SJSA1 (cell line): Measurements from ENCODE around the gene GLI3. TPM values are rescaled to one million over a fixed set of nuclear protein-coding genes. Genes with fewer than 3 reads are reported as not detected.

Experiments
- DNase-seq, 2 experiments: peaks; one replicate each; pipeline ENCODE4 v3.0.0-alpha.2; 2015 to 2020; ENCODE audit warnings: low spot score in 2 of 2, low read depth in 1 of 2
- H3K27ac ChIP-seq: fragments of 250-450 bp; sonication (Bioruptor Pico); 2 replicates; pipeline ENCODE4 v1.5.1; 2020; ENCODE audit warnings: mild to moderate bottlenecking, moderate library complexity
- H3K27me3 ChIP-seq: fragments of 250-450 bp; sonication (Bioruptor Pico); replicated peaks from 2 replicates; pipeline ENCODE4 v1.5.1; 2020; ENCODE audit warnings: mild to moderate bottlenecking, moderate library complexity
- H3K36me3 ChIP-seq: fragments of 250-450 bp; sonication (Bioruptor Pico); 2 replicates; pipeline ENCODE4 v1.5.1; 2020; ENCODE audit warnings: mild to moderate bottlenecking
- H3K4me1 ChIP-seq: fragments of 250-450 bp; sonication (Bioruptor Pico); replicated peaks from 2 replicates; pipeline ENCODE4 v1.6.1; 2021; ENCODE audit warnings: mild to moderate bottlenecking
- H3K4me3 ChIP-seq: fragments of 250-450 bp; sonication (Bioruptor Pico); 2 replicates; pipeline ENCODE4 v1.5.1; 2020; ENCODE audit warnings: mild to moderate bottlenecking
- H3K9me3 ChIP-seq: fragments of 250-450 bp; sonication (Bioruptor Pico); replicated peaks from 2 replicates; pipeline ENCODE4 v1.5.1; 2020; ENCODE audit warnings: mild to moderate bottlenecking
- total RNA-seq: library from RNA; depleted of rRNA; stranded (reverse); fragments of >200 nt; shearing (Covaris generic); gene quantifications from 2 replicates; pipeline ENCODE4 v1.2.3, GENCODE V29; 2014; rRNA removed

The GLI3 gene
- 0.91 and 1.7 TPM in 2 replicates for total RNA-seq

DNA sequence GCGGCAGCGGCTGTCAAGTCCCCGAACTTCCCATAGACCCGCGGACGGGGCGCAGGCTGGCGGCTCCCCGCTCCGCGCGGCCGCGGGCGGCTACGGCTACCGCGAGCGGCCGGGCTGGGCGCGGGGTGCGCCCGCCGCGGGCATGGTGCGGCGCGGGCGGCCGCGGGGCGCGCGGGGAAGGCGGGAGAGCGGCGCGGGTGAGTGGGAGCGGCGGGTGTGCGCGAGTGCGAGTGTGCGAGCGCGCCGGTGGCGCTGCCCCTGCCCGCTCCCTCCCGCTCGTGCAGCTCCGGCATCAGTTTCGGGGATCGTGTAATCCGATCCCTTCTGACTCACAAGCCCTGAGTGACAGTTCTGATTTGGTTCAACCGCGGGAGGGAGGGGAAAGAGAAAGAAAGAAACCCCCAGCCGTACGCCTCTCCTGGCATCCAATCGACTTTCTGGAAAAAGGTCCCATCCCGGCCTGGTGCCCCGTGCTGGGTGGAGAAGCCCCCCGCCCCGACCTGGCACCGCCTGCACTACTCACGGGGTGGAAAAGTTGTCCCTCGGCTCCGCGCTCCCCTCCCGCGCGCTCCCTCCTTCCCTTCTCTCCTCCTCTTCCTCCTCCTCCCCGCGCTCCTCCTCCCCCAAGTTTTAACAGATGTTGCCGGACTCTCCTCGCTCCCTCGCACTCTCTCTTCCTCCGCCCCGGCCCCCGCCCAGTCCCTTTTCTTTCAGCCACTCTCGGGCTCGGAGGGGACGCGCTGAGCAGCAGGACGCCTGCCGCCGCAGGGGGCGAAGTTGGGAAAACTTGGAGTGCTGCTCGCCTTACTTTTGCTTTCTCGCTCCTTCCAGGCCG is at the start of gene GLI3:
TSS of gene GLI3 (minus strand) at position 234 of the 835 bp plus-strand sequence. CDS start 13,956 bp downstream, outside the sequence.
- Histone ChIP-seq H3K36me3 (0 out of 2 replicates have a peak, but pooled peaks cover 3% of the 10 kb centered on the region), H3K4me3 (peak within 1 kb of the TSS; percentile 86), H3K27ac (peak within 1 kb of the TSS; percentile 77), H3K4me1 (peaks cover 47% of the 10 kb centered on the region), H3K27me3 (no peaks in the 10 kb centered on the region), H3K9me3 (no peaks in the 10 kb centered on the region)
- DNase-seq, result peak; percentile 86 to 87

DNA sequence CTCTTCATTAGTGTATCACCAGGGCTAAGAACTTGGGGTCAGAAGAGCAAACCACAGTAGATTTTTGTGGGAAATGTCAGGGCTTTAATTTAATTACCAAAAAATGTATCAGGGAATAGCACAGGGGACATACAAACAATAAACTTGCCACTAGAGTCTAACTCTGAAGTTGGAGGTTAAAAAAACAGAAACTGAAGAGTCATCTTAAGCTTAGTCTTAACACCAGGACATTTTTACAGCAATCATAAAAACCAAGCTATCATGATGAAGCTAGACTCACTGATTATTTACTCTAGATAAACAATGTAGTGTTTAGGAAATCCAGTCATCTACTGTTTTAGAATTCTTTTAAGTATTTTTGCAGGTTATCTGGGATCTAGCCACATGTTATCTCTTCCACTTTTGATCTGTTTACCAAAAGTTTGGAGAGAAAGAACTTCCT is 48.4 kb upstream of the GLI3 start:
- H3K4me3 ChIP-seq, result no peak overlapping the region
- peaks cover 4% of the 10 kb centered on the region; the same call in 1 of the 2 replicates for H3K4me1 ChIP-seq
- peak in 1 of 2 experiments; percentile 10 for DNase-seq
- H3K36me3 ChIP-seq, result no peaks in the 10 kb centered on the region
- H3K9me3 ChIP-seq, result no peaks in the 10 kb centered on the region
- H3K27me3 ChIP-seq, result peaks cover 17% of the 10 kb centered on the region
- H3K27ac ChIP-seq, result no peak overlapping the region

DNA sequence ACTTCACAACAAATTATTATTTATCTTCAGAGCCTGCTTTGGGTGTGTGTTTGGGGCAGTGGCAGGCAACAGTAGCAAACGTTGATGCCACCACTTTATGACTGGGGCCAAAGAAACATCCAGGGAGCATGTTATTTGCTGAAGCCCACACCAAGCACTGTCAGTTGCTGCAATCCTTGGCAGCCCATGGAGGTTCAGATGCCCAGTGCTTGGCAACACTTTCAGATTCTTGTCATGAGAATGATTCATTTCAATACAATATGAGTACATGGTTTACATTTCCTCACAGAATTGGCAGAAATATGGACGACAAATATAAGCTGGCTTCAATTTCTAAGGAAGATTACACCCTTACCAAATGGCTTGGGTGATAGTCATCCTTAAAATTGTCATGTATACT is 46.5 kb upstream of the GLI3 start:
- peaks cover 22% of the 10 kb centered on the region for H3K27me3 ChIP-seq

DNA sequence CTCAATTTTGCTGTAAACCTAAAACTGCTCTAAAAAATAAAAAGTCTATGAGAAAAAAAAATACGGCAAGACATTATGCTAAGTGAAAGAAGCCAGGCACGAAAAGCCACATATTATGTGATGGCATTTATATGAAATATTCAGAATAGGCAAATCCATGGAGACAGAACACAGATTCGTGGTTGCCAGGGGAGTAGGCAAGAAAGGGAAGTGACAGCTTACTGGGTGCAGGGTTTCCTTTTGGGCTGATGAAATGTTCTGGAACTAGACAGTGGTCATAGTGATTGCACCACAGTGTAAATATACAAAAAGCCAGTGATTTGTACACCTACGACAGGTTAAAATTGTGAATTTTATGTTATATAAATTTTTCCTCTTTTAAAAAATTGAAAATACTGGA is 41.3 kb upstream of the GLI3 start:
- H3K4me3 ChIP-seq, result no peak overlapping the region
- no peaks in the 10 kb centered on the region; the same call in 1 of the 2 replicates for H3K4me1 ChIP-seq
- no peaks in the 10 kb centered on the region for H3K9me3 ChIP-seq
- DNase-seq, result no peak
- H3K27me3 ChIP-seq, result peaks cover 25% of the 10 kb centered on the region; the same call in 1 of the 2 replicates
- H3K27ac ChIP-seq, result no peak overlapping the region
- H3K36me3 ChIP-seq, result no peaks in the 10 kb centered on the region

More for the DNA sequence above, 46.5 kb upstream of the GLI3 start:
- peaks cover 4% of the 10 kb centered on the region; the same call in 1 of the 2 replicates for H3K4me1 ChIP-seq
- no peak overlapping the region for H3K4me3 ChIP-seq
- H3K36me3 ChIP-seq, result no peaks in the 10 kb centered on the region
- no peak overlapping the region for H3K27ac ChIP-seq
- H3K9me3 ChIP-seq, result no peaks in the 10 kb centered on the region
- no peak for DNase-seq

DNA sequence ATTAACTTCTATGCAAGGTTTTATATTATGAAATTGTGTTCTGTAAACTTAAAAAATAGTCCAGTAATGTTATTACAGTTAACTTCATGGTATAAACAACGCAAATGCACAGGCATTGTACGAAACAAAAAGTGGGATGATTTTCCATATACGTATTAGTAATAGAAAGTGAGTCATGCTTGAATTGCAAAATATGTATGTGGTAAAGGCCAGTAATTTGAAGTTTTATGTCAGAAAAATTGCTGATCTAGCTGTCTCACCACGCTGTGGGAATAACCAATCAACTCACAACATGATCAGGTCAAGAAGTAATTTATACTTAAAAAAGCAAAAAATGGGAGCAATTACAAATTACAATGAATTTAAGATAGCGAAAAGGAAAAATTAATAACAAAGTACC is 37.0 kb upstream of the GLI3 start:
- Histone ChIP-seq H3K4me1 (no peaks in the 10 kb centered on the region; the same call in 1 of the 2 replicates), H3K9me3 (no peaks in the 10 kb centered on the region), H3K4me3 (no peak overlapping the region), H3K27ac (no peak overlapping the region), H3K36me3 (no peaks in the 10 kb centered on the region), H3K27me3 (peaks cover 6% of the 10 kb centered on the region; the same call in 1 of the 2 replicates)
- no peak for DNase-seq

DNA sequence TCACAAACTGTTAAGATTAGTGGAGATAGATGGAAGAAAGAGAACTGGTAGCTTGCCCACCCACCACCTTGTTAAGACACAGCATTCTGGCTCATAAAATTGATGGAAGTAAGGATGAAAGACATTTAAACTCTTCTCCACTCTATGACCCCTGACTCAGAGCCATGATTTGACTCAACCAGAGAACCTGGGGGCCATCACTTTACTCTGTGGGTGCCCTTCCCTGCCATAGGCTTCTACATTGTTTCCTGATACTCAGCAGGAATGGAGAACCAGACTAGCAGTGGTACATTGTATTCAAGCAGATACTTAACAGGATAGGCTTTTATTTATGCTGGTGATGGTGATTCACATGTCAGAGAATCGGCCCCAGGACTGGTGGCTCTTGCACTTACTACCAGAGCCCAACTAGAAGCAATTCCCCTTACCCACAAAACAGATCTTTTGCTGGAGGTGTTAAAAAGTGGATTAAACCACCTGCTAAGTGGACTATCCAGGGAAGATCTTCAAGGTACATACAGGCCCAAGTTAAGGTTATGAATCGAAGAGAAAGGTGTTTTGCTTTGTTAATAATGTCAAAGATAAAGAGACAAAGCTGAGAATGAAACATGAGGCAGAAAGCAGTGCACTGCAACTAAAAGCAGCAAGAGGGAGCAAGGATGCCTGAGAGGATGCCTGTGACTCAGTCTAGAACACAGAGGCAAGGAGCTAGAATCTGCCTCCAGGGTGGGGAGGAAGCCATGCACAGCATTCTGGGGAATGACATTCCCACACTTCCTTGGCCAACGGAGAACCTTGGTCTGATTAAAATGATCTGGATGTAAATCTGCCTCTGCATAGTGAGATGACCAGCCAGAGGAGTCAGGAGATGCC is 36.0 kb upstream of the GLI3 start:
- no peaks in the 10 kb centered on the region for H3K36me3 ChIP-seq
- H3K4me3 ChIP-seq, result no peak overlapping the region
- H3K9me3 ChIP-seq, result no peaks in the 10 kb centered on the region
- no peak overlapping the region for H3K27ac ChIP-seq
- H3K4me1 ChIP-seq, result no peaks in the 10 kb centered on the region; the same call in 1 of the 2 replicates
- peak in 1 of 2 experiments; percentile 10 for DNase-seq
- H3K27me3 ChIP-seq, result peaks cover 6% of the 10 kb centered on the region; the same call in 1 of the 2 replicates

DNA sequence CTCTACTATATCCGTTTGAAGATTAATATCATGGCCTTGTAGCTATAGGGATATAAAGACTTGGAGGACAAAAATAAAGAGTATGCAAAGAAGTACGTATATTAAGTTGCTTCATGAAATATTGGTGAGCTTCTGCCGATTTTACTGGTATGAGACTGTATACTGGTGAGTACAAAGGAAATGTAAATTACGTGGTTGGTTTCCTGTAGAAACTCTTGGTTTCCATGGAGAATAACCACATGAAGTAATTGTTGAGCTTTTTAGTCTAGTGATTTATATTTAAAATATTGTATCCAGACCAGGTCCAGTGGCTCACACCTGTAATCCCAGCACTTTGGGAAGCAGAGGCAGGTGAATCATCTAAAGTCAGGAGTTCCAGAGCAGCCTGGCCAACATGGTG is 32.2 kb upstream of the GLI3 start:
- Histone ChIP-seq H3K9me3 (no peaks in the 10 kb centered on the region), H3K36me3 (no peaks in the 10 kb centered on the region), H3K4me1 (no peaks in the 10 kb centered on the region; the same call in 1 of the 2 replicates), H3K4me3 (no peak overlapping the region), H3K27ac (no peak overlapping the region), H3K27me3 (no peaks in the 10 kb centered on the region)
- DNase-seq, result no peak

DNA sequence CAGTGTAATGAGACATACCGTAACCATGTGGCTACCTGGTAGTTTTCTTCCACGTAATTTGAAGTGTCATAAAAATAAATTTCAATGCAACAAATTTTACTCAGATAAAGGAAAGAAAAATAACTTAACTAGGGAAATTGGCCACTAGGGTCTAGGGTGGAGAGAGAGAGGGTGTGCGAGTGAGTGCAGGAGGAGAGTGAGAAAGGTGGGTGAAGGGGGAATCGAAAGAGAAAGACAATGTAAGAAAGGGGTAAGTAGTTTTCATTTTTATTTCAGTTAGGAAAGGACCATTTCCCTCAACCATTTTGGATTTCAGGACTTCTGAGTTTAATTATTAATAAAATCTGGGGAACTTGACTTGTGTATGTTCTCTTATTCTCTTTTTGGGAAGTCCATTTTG is 27.7 kb upstream of the GLI3 start:
- DNase-seq, result no peak
- no peaks in the 10 kb centered on the region for H3K36me3 ChIP-seq

DNA sequence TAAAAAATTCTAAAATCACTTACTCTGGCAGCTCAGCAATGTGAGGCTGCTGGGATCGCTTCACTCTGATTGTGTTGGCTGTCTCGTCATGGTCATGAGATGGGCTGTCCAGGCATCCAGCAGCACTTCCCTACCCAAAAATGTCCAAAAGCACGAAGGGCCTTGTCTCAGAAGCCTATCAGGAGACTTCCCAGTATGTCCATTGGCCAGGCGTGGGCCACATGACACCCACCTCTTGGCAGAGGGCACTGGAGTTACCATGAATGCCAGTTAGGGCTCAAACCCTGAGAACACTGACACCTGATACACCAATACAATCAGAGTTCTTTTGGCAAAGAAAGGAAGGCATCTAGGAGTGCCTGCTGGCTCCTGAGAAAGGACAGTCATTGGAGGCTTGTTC is 27.0 kb upstream of the GLI3 start:
- no peak overlapping the region for H3K27ac ChIP-seq
- no peaks in the 10 kb centered on the region for H3K36me3 ChIP-seq
- no peak overlapping the region for H3K4me3 ChIP-seq
- H3K27me3 ChIP-seq, result no peaks in the 10 kb centered on the region
- H3K4me1 ChIP-seq, result no peaks in the 10 kb centered on the region
- no peaks in the 10 kb centered on the region for H3K9me3 ChIP-seq
- no peak for DNase-seq

More for the DNA sequence above, 27.7 kb upstream of the GLI3 start:
- no peak overlapping the region for H3K4me3 ChIP-seq
- H3K27ac ChIP-seq, result no peak overlapping the region
- no peaks in the 10 kb centered on the region for H3K27me3 ChIP-seq
- H3K4me1 ChIP-seq, result no peaks in the 10 kb centered on the region
- H3K9me3 ChIP-seq, result no peaks in the 10 kb centered on the region

DNA sequence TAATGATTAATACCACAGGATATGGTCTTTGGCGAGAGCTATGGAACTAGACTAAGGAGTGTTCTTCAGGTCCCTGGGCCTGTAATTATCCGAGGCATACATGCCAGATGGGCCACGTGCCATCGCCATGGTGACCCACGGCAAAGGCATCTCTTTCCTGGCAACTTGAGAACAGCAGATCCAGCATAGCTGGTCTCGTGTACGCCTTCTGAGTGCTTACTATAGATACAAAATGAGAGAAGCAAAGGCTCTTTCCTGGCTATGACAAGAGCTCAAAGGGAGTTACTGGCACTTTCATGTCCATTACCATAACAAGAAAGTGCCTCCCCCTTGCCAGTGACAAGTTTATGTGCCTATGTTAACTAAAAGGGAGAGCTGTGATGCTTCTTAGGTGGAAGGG is 26.0 kb upstream of the GLI3 start:
- Histone ChIP-seq H3K27ac (no peak overlapping the region), H3K36me3 (no peaks in the 10 kb centered on the region), H3K4me1 (no peaks in the 10 kb centered on the region), H3K27me3 (no peaks in the 10 kb centered on the region), H3K9me3 (no peaks in the 10 kb centered on the region), H3K4me3 (no peak overlapping the region)
- DNase-seq, result no peak

DNA sequence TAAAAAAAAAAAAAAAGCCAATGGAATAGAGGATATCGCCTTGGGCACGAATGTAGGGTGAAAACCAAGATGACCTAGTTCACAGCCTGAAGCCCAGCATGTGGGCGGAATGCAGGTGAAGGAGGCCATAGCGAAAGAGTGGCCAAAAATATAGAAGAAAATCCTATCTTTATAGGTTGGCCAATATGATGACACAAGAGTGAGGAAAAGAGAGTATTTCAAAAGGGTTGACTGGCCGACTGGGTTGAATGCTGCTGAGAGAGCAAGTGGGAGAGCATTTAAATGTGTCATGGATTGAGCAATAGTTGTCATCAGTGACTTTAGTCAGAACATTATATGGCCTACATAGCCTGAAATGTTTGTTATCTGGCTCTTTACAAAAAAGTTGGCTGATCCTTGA is 17.2 kb upstream of the GLI3 start:
- H3K4me3 ChIP-seq, result no peak overlapping the region
- no peak for DNase-seq
- no peaks in the 10 kb centered on the region for H3K9me3 ChIP-seq
- H3K4me1 ChIP-seq, result no peaks in the 10 kb centered on the region
- H3K27ac ChIP-seq, result no peak overlapping the region
- H3K27me3 ChIP-seq, result no peaks in the 10 kb centered on the region
- H3K36me3 ChIP-seq, result no peaks in the 10 kb centered on the region

DNA sequence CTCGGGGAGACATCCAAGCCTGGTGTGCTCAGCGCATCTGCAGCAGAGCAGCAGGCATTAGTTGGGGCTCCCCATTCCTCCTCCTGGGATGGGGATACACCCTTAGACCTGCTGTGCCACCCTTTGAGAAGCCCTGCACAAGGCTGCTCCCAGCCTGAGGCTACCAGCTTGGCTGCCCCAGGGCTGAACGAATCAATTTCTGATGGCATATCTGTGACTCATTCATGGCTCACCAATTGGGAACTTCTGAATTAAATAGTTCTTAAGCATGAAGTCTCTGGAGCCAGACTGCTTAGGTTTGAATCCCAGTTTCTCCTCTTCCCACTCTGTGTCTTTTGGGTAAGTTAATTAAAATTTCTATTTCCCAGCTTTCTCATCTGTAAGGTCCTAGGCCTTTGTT is 16.3 kb upstream of the GLI3 start:
- no peak overlapping the region for H3K4me3 ChIP-seq
- H3K4me1 ChIP-seq, result no peaks in the 10 kb centered on the region
- DNase-seq, result no peak

DNA sequence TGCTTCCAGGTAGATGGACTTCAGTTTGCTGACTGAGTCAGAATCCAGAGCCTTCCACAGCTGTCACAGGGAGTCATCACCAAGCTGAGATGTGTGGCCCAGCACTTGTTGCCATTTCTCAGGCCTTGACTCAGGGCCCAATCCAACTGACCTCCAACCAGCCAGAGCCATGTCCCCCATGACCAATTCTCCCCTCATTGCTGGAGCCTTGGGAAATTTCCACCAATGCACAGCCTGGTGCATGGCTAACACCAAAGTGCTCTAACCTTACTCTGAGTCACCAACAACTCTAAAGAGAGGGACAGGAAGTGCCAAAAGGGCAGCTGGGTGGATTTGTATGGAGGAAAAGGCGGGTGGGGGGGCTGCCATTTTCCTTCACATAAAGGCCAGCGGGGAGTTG is 13.4 kb upstream of the GLI3 start:
- H3K4me1 ChIP-seq, result peaks cover 16% of the 10 kb centered on the region
- H3K36me3 ChIP-seq, result no peaks in the 10 kb centered on the region
- no peaks in the 10 kb centered on the region for H3K9me3 ChIP-seq
- DNase-seq, result no peak
- no peak overlapping the region for H3K27ac ChIP-seq
- H3K4me3 ChIP-seq, result no peak overlapping the region
- no peaks in the 10 kb centered on the region for H3K27me3 ChIP-seq

More for the DNA sequence above, 16.3 kb upstream of the GLI3 start:
- H3K27ac ChIP-seq, result no peak overlapping the region
- no peaks in the 10 kb centered on the region for H3K36me3 ChIP-seq
- H3K27me3 ChIP-seq, result no peaks in the 10 kb centered on the region
- no peaks in the 10 kb centered on the region for H3K9me3 ChIP-seq
